Esophagus muscularis mucosa (tissue), 3 donors: ENCODE results near the gene VWA1.
"Not testable (repeated sequence)": the region's sequence is repeated elsewhere in the genome, so short reads cannot be mapped to it uniquely, and the experiment has no call there.

Experiments
- POLR2A ChIP-seq: fragments of 450-650 bp; IDR thresholded peaks from one replicate; pipeline ENCODE4 v1.6.1; 2017; ENCODE audit warnings: antibody characterized with exemption, moderate library complexity, mild to moderate bottlenecking, low read depth
- TF ChIP-seq, protein P1 (sequence below), 3 experiments: fragments of 200-600 bp in 2 of 3; fragments of 450-650 bp in 1 of 3; sonication (generic) in 2 of 3; IDR thresholded peaks; one replicate each; pipeline ENCODE4 v1.5.1; 2017 to 2019; ENCODE audit warnings: antibody characterized with exemption in 3 of 3, mild to moderate bottlenecking in 2 of 3, moderate library complexity in 1 of 3

DNA sequence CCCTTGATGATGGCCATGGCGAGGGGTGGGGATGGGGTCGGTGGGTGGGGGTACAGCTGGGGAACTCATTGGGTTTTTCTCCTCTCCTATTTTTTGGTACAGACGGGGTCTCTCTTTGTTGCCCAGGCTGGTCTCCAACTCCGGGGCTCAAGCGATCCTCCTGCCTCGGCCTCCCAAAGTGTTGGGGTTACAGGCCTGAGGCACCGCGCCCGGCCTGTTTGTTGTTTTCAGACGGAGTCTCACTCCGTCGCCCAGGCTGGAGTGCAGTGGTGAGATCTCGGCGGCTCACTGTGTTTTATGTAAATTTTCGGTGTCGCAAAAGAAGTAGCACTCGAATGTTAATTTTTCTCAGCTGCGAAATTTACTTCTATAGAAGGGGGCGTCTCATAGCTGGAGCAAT is 11.1 kb downstream of the VWA1 start:
- TF ChIP-seq, protein P1, sequence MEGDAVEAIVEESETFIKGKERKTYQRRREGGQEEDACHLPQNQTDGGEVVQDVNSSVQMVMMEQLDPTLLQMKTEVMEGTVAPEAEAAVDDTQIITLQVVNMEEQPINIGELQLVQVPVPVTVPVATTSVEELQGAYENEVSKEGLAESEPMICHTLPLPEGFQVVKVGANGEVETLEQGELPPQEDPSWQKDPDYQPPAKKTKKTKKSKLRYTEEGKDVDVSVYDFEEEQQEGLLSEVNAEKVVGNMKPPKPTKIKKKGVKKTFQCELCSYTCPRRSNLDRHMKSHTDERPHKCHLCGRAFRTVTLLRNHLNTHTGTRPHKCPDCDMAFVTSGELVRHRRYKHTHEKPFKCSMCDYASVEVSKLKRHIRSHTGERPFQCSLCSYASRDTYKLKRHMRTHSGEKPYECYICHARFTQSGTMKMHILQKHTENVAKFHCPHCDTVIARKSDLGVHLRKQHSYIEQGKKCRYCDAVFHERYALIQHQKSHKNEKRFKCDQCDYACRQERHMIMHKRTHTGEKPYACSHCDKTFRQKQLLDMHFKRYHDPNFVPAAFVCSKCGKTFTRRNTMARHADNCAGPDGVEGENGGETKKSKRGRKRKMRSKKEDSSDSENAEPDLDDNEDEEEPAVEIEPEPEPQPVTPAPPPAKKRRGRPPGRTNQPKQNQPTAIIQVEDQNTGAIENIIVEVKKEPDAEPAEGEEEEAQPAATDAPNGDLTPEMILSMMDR (IDR thresholded peaks at IDR 0.05) = not testable (repeated sequence)
- not testable (repeated sequence) for TF ChIP-seq POLR2A
